IPS DF 6.9 (cell line): ENCODE data around the gene ADGRB3.
"Not testable (repeated sequence)": the region's sequence is repeated elsewhere in the genome, so short reads cannot be mapped to it uniquely, and the experiment has no call there.

Experiments
- DNase-seq: peaks from one replicate; pipeline ENCODE4 v3.0.0-alpha.2; 2013; ENCODE audit warnings: low read depth, low spot score
- H3K27ac ChIP-seq: one replicate; pipeline ENCODE4 v1.5.1; 2013; ENCODE audit warnings: low read length, control low read depth
- H3K27me3 ChIP-seq: 2 replicates; pipeline ENCODE4 v1.6.1; 2013; ENCODE audit warnings: mild to moderate bottlenecking, low read length; ENCODE audit not compliant: control insufficient read depth, insufficient read depth
- H3K36me3 ChIP-seq: 2 replicates; pipeline ENCODE4 v1.6.1; 2013; ENCODE audit warnings: low read length; ENCODE audit not compliant: control insufficient read depth, insufficient read depth
- H3K4me1 ChIP-seq: 2 replicates; pipeline ENCODE4 v1.6.1; 2013; ENCODE audit warnings: low read length; ENCODE audit not compliant: control insufficient read depth, insufficient read depth
- H3K4me3 ChIP-seq: 2 replicates; pipeline ENCODE4 v1.5.1; 2013; ENCODE audit warnings: mild to moderate bottlenecking, low read length
- H3K9me3 ChIP-seq: 2 replicates; pipeline ENCODE4 v1.6.1; 2013; ENCODE audit warnings: low read length, inconsistent platforms; ENCODE audit not compliant: control insufficient read depth, insufficient read depth
- WGBS: extraction: QIAGEN DNeasy Blood & Tissue Kit; methylation state at CpG from one replicate; pipeline ENCODE4 v1.1.7; 2013; ENCODE audit warnings: mixed read lengths, missing lambda C conversion rate; ENCODE audit not compliant: insufficient read length, insufficient coverage; 5-methylcytosine and 5-hydroxymethylcytosine counted together

ADGRB3 gene

GRCh38 chr6:68658338-68658737 lies 23.3 kb downstream of the ADGRB3 start:
- no CpG with 5 or more reads among the region's 2 CpGs for WGBS
- DNase-seq: no peak

GRCh38 chr6:68673255-68673654 lies 38.2 kb downstream of the ADGRB3 start:
- DNase-seq: no peak
- no peaks in the 10 kb centered on the region for H3K36me3 ChIP-seq
- H3K27ac ChIP-seq: no peak overlapping the region
- H3K4me3 ChIP-seq: no peak overlapping the region
- H3K4me1 ChIP-seq: no peaks in the 10 kb centered on the region
- no peaks in the 10 kb centered on the region for H3K9me3 ChIP-seq
- no peaks in the 10 kb centered on the region for H3K27me3 ChIP-seq

More at GRCh38 chr6:68658338-68658737, 23.3 kb downstream of the ADGRB3 start:
- Histone ChIP-seq H3K4me1 (no peaks in the 10 kb centered on the region), H3K27me3 (no peaks in the 10 kb centered on the region), H3K36me3 (no peaks in the 10 kb centered on the region), H3K4me3 (no peak overlapping the region), H3K9me3 (no peaks in the 10 kb centered on the region), H3K27ac (no peak overlapping the region)

- Histone ChIP-seq H3K4me1 (no peaks in the 10 kb centered on the region), H3K9me3 (no peaks in the 10 kb centered on the region), H3K4me3 (no peak overlapping the region), H3K36me3 (no peaks in the 10 kb centered on the region), H3K27me3 (no peaks in the 10 kb centered on the region), H3K27ac (no peak overlapping the region)
- no CpG with 5 or more reads among the region's 4 CpGs for WGBS
- no peak for DNase-seq
These were observed 40.5 kb downstream of the ADGRB3 start for GRCh38 chr6:68675548-68675947.

- not testable (repeated sequence) for H3K27ac ChIP-seq, H3K9me3 ChIP-seq, DNase-seq, H3K4me1 ChIP-seq, H3K4me3 ChIP-seq, H3K36me3 ChIP-seq, H3K27me3 ChIP-seq
- WGBS: no CpG with 5 or more reads among the region's 16 CpGs
These were observed 41.0 kb downstream of the ADGRB3 start for GRCh38 chr6:68676094-68676493.

- Histone ChIP-seq H3K9me3 (no peaks in the 10 kb centered on the region), H3K27ac (no peak overlapping the region), H3K36me3 (no peaks in the 10 kb centered on the region), H3K4me1 (no peaks in the 10 kb centered on the region), H3K4me3 (no peak overlapping the region), H3K27me3 (no peaks in the 10 kb centered on the region)
- no CpG with 5 or more reads among the region's 3 CpGs for WGBS
- DNase-seq: no peak
These were observed 42.0 kb downstream of the ADGRB3 start for GRCh38 chr6:68677058-68677457.

GRCh38 chr6:68679399-68679798 lies 44.3 kb downstream of the ADGRB3 start:
- WGBS: no CpG with 5 or more reads among the region's 2 CpGs
- Histone ChIP-seq H3K9me3 (no peaks in the 10 kb centered on the region), H3K4me3 (no peak overlapping the region), H3K27me3 (no peaks in the 10 kb centered on the region), H3K4me1 (no peaks in the 10 kb centered on the region), H3K27ac (no peak overlapping the region), H3K36me3 (no peaks in the 10 kb centered on the region)
- DNase-seq: no peak

DNA sequence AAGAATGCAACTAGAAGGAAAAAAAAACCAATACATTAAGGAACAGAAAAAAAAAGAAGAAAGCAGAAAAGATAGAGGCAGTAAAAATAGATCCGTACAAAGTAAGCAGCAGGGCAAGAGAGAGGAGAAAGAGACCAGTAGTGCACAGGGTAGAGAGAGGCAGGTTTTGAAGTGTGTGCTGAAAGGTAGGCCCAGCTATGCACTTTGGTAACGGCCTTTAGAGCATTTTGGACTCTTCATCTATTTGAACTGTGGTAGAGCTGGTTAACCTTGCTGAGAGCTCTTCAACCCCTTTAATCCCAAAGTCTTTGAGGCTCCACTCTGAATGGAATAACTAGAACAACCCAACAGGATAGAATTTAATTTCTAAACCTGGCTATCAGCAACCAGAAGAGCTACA lies 45.2 kb downstream of the ADGRB3 start:
- no peak for DNase-seq
- no CpG with 5 or more reads among the region's 2 CpGs for WGBS
- no peaks in the 10 kb centered on the region for H3K27me3 ChIP-seq
- H3K4me1 ChIP-seq: no peaks in the 10 kb centered on the region
- H3K9me3 ChIP-seq: no peaks in the 10 kb centered on the region
- no peak overlapping the region for H3K4me3 ChIP-seq
- no peaks in the 10 kb centered on the region for H3K36me3 ChIP-seq
- no peak overlapping the region for H3K27ac ChIP-seq

DNA sequence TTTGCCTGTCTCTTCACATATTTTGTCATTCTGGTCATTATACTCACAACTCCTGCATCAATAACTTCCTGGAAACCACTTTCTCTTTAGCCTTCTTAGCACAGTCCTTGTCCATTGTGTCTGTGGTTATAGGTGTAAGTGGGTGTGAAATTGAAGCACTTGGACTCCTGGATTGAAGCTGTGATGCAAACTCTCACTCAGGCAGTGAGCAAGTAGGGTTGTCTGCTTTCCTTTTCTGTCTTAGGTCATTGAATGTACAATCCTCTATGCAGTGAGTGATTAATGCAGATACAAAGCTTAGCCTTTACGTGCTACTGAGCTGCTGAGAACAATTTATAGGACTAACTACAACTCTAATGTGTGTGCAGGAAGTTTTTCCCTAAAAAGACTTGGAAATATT lies 54.8 kb downstream of the ADGRB3 start:
- Histone ChIP-seq H3K4me1 (no peaks in the 10 kb centered on the region), H3K27ac (no peak overlapping the region), H3K9me3 (no peaks in the 10 kb centered on the region), H3K4me3 (no peak overlapping the region), H3K36me3 (no peaks in the 10 kb centered on the region), H3K27me3 (no peaks in the 10 kb centered on the region)
- no CpG with 5 or more reads among the region's 1 CpG for WGBS
- no peak for DNase-seq

- no CpG with 5 or more reads among the region's 3 CpGs for WGBS
- Histone ChIP-seq H3K27ac (no peak overlapping the region), H3K36me3 (no peaks in the 10 kb centered on the region), H3K4me3 (no peak overlapping the region), H3K9me3 (no peaks in the 10 kb centered on the region), H3K27me3 (no peaks in the 10 kb centered on the region), H3K4me1 (no peaks in the 10 kb centered on the region)
- DNase-seq: no peak
These were observed 56.0 kb downstream of the ADGRB3 start for GRCh38 chr6:68691120-68691519.

DNA sequence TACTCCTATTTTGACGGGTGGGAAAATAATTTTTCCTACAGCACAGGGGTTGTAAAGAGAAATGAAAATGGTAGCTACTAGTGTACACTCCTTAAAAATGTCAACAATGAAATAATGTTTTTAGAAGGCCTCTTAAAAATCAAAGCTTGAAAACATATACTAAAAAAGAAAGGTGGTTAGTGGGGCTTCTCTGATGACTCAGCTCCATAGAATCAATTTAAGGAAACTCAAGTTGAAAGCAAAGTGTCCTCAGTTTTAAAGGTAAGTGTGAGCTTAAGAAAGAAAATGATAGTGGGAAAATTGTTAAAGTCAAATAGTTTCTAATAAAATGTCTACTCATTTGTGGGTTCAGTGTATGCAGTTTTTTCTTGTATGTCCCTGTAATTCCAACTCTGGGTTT lies 58.2 kb downstream of the ADGRB3 start:
- H3K4me3 ChIP-seq: no peak overlapping the region
- DNase-seq: no peak
- no peaks in the 10 kb centered on the region for H3K4me1 ChIP-seq
- no peaks in the 10 kb centered on the region for H3K9me3 ChIP-seq
- H3K27me3 ChIP-seq: no peaks in the 10 kb centered on the region
- no peak overlapping the region for H3K27ac ChIP-seq
- no peaks in the 10 kb centered on the region for H3K36me3 ChIP-seq
- no CpG with 5 or more reads among the region's 1 CpG for WGBS

- Histone ChIP-seq H3K4me1 (no peaks in the 10 kb centered on the region), H3K4me3 (no peak overlapping the region), H3K27ac (no peak overlapping the region), H3K36me3 (no peaks in the 10 kb centered on the region), H3K27me3 (no peaks in the 10 kb centered on the region), H3K9me3 (no peaks in the 10 kb centered on the region)
- no peak for DNase-seq
- no CpG with 5 or more reads among the region's 4 CpGs for WGBS
These were observed 60.3 kb downstream of the ADGRB3 start for GRCh38 chr6:68695403-68695802.
